Erythroblast (primary cell): ENCODE data around the gene EIF4EBP2.

Experiments used
- GATA1 ChIP-seq: IDR thresholded peaks from 2 replicates; pipeline ENCODE4 v1.6.1; 2011; ENCODE audit warnings: low read depth, mild to moderate bottlenecking, control low read depth, low read length, moderate library complexity
- POLR2A ChIP-seq: IDR thresholded peaks from 2 replicates; pipeline ENCODE4 v1.6.1; 2011; ENCODE audit warnings: mild to moderate bottlenecking, low read length

- TF ChIP-seq POLR2A (no peak), GATA1 (no peak)
Measured at GRCh38 chr10:70399177-70399576, 4.8 kb upstream of the EIF4EBP2 start.
